IMR-90 (cell line): ENCODE results near the gene PLA2G4B.

Experiments
- BHLHE40 ChIP-seq: fragments of 150-350 bp; IDR thresholded peaks from 2 replicates; pipeline ENCODE4 v1.6.1; 2016; ENCODE audit warnings: mild to moderate bottlenecking, low read depth, low read length
- CTCF ChIP-seq: conservative IDR thresholded peaks from 2 replicates; pipeline ENCODE4 v1.5.1; 2012; ENCODE audit warnings: mild to moderate bottlenecking, low read depth, low read length, improper control_type of control experiment
- FOS ChIP-seq: fragments of 150-350 bp; IDR thresholded peaks from 2 replicates; pipeline ENCODE4 v1.6.1; 2016; ENCODE audit warnings: low read depth, low read length
- MXI1 ChIP-seq: IDR thresholded peaks from 2 replicates; pipeline ENCODE4 v1.6.1; 2012; ENCODE audit warnings: low read depth, mild to moderate bottlenecking, low read length, moderate library complexity, borderline replicate concordance
- POLR2A ChIP-seq: IDR thresholded peaks from 2 replicates; pipeline ENCODE4 v1.6.1; 2012; ENCODE audit warnings: mild to moderate bottlenecking, low read depth, low read length
- RAD21 ChIP-seq: IDR thresholded peaks from 2 replicates; pipeline ENCODE4 v1.6.1; 2012; ENCODE audit warnings: low read length, improper control_type of control experiment

- TF ChIP-seq POLR2A: no peak
- TF ChIP-seq CTCF: no peak
- no peak for TF ChIP-seq RAD21
- no peak for TF ChIP-seq FOS
- TF ChIP-seq MXI1: no peak
- no peak for TF ChIP-seq BHLHE40
These were observed 6.4 kb upstream of the PLA2G4B start for GRCh38 chr15:41832208-41832607.
